Measurements from ENCODE around the gene ZNF423.

- TF ChIP-seq REST (IDR thresholded peaks at IDR 0.05; ENCODE audit: insufficient read depth in 1 of 2, low read depth in 2 of 2, low read length in 1 of 2) (no peak), POLR2AphosphoS5 (IDR thresholded peaks at IDR 0.05; ENCODE audit: low read depth, low read length) (no peak), SIN3A (IDR thresholded peaks at IDR 0.05; ENCODE audit: borderline replicate concordance, insufficient read depth, low read depth, low read length) (no peak), TCF7L2 (IDR thresholded peaks at IDR 0.05; ENCODE audit: low read depth, low read length) (no peak)
- TF ChIP-seq, protein P1, sequence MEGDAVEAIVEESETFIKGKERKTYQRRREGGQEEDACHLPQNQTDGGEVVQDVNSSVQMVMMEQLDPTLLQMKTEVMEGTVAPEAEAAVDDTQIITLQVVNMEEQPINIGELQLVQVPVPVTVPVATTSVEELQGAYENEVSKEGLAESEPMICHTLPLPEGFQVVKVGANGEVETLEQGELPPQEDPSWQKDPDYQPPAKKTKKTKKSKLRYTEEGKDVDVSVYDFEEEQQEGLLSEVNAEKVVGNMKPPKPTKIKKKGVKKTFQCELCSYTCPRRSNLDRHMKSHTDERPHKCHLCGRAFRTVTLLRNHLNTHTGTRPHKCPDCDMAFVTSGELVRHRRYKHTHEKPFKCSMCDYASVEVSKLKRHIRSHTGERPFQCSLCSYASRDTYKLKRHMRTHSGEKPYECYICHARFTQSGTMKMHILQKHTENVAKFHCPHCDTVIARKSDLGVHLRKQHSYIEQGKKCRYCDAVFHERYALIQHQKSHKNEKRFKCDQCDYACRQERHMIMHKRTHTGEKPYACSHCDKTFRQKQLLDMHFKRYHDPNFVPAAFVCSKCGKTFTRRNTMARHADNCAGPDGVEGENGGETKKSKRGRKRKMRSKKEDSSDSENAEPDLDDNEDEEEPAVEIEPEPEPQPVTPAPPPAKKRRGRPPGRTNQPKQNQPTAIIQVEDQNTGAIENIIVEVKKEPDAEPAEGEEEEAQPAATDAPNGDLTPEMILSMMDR (IDR thresholded peaks at IDR 0.05): no peak
Measured at GRCh38 chr16:49867234-49867633, 11.3 kb upstream of the ZNF423 start.
